ENCODE measurements around the gene CYP4F3. TPM values are rescaled to one million over a fixed set of nuclear protein-coding genes. Genes with fewer than 3 reads are reported as not detected.

The CYP4F3 gene
- total and polyA plus RNA-seq, 2 of the 13 experiments (the other 11 are each of a cell fraction or from before 2014, with no cell fraction given): 17.8 to 22.8 TPM

- TF ChIP-seq HNF1A (IDR thresholded peaks at IDR 0.05; ENCODE audit: low read depth) (no peak), HNF1A (CRISPR knock-in tag; IDR thresholded peaks at IDR 0.05; ENCODE audit: borderline replicate concordance) (no peak; the same call in 1 of the 2 replicates), FUBP1 (CRISPR knock-in tag; IDR thresholded peaks at IDR 0.05; ENCODE audit: borderline replicate concordance) (peak; percentile 77; the same call in 1 of the 2 replicates), SMAD9 (CRISPR knock-in tag; IDR thresholded peaks at IDR 0.05) (no peak), TGIF2 (CRISPR knock-in tag; IDR thresholded peaks at IDR 0.05) (no peak), ZBED4 (CRISPR knock-in tag; IDR thresholded peaks at IDR 0.05; ENCODE audit: borderline replicate concordance) (no peak), HCFC1 (IDR thresholded peaks at IDR 0.05; ENCODE audit: low read depth, low read length) (no peak), ZNF550 (CRISPR knock-in tag; IDR thresholded peaks at IDR 0.05; ENCODE audit: borderline replicate concordance) (no peak), DPF2 (CRISPR knock-in tag; IDR thresholded peaks at IDR 0.05; ENCODE audit: borderline replicate concordance, low read depth) (no peak; the same call in 1 of the 2 replicates), TRIM24 (CRISPR knock-in tag; IDR thresholded peaks at IDR 0.05) (no peak), KLF11 (CRISPR knock-in tag; IDR thresholded peaks at IDR 0.05) (no peak), CAMTA2 (CRISPR knock-in tag; IDR thresholded peaks at IDR 0.05; ENCODE audit: borderline replicate concordance) (no peak), YEATS2 (CRISPR knock-in tag; IDR thresholded peaks at IDR 0.05; ENCODE audit: borderline replicate concordance) (no peak), ZBTB46 (CRISPR knock-in tag; IDR thresholded peaks at IDR 0.05; ENCODE audit: borderline replicate concordance) (no peak), ERF (CRISPR knock-in tag; IDR thresholded peaks at IDR 0.05) (no peak), LCORL (IDR thresholded peaks at IDR 0.05) (0 out of 2 replicates have a peak, but pooled peaks have one; percentile 31), LCORL (CRISPR knock-in tag; IDR thresholded peaks at IDR 0.05) (peak; percentile 88), ZNF432 (CRISPR knock-in tag; IDR thresholded peaks at IDR 0.05; ENCODE audit: borderline replicate concordance) (no peak)
Measured at GRCh38 chr19:15673176-15673654, 32.5 kb downstream of the CYP4F3 start (continued).

All from HepG2 (cell line).